AG04450 (cell line): ENCODE data around the gene PIMREG. TPM values are rescaled to one million over a fixed set of nuclear protein-coding genes. Genes with fewer than 3 reads are reported as not detected.
A peak's percentile ranks its signal among the peaks of the same experiment; 100 is the strongest.

Experiments used
- CTCF ChIA-PET: fragments of 300-600, 350-600 bp; formaldehyde crosslinking; extraction: SDS; loops from one replicate; lab custom pipeline; 2022; ENCODE audit warnings: antibody characterized with exemption, inconsistent platforms; lab: Charles Lee
- POLR2A ChIA-PET: fragments of 350-600 bp; formaldehyde crosslinking; extraction: SDS; loops from one replicate; lab custom pipeline; 2021; ENCODE audit warnings: antibody characterized with exemption, inconsistent platforms; lab: Yijun Ruan, JAX
- DNase-seq: peaks from one replicate; pipeline ENCODE4 v3.0.0-alpha.2; 2011; ENCODE audit warnings: low read depth, low spot score
- H3K27ac ChIP-seq: one replicate; pipeline ENCODE4 v1.5.1; 2012; ENCODE audit warnings: low read depth, low read length, control low read depth
- H3K27me3 ChIP-seq: one replicate; pipeline ENCODE4 v1.6.0; 2012; ENCODE audit warnings: low read length; ENCODE audit not compliant: control insufficient read depth, insufficient read depth
- H3K4me3 ChIP-seq: 2 replicates; pipeline ENCODE4 v1.5.1; 2011; ENCODE audit warnings: mild to moderate bottlenecking, low read depth, low read length, control low read depth
- H3K9me3 ChIP-seq: 2 replicates; pipeline ENCODE4 v1.5.1; 2012; ENCODE audit warnings: low read length; ENCODE audit not compliant: control insufficient read depth, insufficient read depth
- CTCF ChIP-seq: IDR thresholded peaks from 2 replicates; pipeline ENCODE4 v1.5.1; 2011; ENCODE audit warnings: low read depth, low read length, control low read depth, inconsistent platforms
- polyA plus RNA-seq: library from polyadenylated mRNA; depleted of rRNA; stranded (reverse); fragments of >200 nt; gene quantifications from 2 replicates; pipeline ENCODE4 v1.2.3, GENCODE V29; 2011

PIMREG gene
- polyA plus RNA-seq, 1 experiment = 7.0 TPM

DNA sequence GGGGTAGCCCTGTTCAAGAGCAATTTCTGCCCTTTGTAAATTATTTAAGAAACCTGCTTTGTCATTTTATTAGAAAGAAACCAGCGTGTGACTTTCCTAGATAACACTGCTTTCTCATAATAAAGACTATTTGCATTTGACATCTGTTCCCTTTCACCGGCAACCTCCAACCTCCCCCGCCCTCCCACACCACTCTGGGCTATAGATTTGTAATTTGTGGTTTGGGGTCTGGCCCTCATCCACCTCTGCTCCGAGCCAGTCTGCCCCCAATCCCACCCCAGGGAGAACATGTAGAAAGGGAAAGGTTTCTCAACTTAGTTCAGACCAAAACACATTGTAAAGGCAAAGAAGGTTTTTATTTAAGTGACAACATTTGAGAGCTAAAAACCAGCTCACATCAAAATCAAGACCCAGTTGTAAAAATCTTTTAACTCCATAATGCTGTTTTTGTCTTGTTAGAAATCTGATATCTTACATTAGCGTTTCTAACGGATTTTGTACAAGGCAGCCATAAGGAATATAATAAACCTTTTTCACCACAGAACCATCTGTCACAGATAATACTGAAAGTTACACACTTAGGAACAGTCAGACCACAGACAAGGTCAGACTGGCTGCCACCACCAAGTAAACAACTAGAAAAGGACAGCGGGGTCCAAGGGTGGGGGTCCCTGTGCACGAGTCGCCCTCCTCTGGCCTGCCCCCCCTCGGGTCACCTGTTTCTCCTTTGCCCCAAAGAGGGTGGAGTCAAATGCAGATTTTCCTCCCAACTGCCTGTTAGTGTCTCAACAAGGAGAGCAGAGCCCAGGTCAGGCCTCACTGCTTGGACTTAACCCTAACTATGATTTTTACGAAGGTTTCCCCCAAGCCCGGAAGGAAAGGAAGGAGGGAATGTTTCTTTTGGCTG is 6.9 kb downstream of the PIMREG start:
- CTCF ChIA-PET = interaction anchor here (0.7 kb wide), 1 partner anchor 15 kb away, joined by 3 read pairs; no protein-coding TSS in a partner anchor
- H3K4me3 ChIP-seq = no peak overlapping the region
- no peak for TF ChIP-seq CTCF
- no peak for DNase-seq
- POLR2A ChIA-PET = no interaction called here
- H3K27me3 ChIP-seq = no peaks in the 10 kb centered on the region
- H3K27ac ChIP-seq = no peak overlapping the region
- no peaks in the 10 kb centered on the region; the same call in 1 of the 2 replicates for H3K9me3 ChIP-seq

GRCh38 chr17:6452471-6453266 is 8.4 kb downstream of the PIMREG start:
- no peak overlapping the region for H3K4me3 ChIP-seq
- no peak overlapping the region for H3K27ac ChIP-seq
- POLR2A ChIA-PET = no interaction called here
- no peak for DNase-seq
- H3K9me3 ChIP-seq = no peaks in the 10 kb centered on the region; the same call in 1 of the 2 replicates
- CTCF ChIA-PET = no interaction called here
- no peaks in the 10 kb centered on the region for H3K27me3 ChIP-seq
- TF ChIP-seq CTCF = no peak

DNA sequence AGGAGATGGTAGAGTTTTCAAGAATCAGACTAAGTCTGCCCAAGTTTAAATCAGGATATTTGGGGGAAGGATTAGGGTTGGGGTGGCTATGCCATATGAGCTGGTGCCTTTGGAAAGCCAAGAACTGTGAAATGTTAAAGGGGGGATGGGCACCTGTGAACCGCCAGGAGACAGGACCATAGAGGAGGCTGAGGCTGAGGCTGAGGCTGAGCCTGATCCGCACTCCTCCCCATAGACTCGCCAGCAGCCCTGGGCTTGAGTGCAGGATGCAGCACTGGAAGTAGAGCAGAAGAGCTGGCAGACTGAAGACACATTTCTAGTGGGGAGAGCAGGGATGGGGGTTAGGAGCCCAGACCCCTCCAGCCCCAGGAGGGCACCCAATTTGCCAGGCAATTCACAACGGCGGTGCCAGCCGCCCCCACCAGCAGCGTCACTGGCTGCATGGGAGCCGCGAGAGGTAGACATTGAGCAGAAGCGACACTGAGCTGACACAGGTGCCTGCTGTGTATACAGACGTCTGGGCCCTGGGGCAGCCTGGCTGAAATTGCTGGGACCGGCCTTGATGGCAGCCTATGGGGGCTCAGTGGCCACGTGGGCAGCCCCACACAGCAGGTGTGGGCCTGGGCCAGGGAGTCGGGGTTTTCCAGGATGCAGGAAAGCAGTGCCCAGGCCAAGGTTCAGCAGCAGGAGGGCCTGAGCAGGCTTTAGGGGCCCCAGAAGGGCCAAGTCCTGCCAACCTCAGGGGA is 9.2 kb downstream of the PIMREG start:
- no peaks in the 10 kb centered on the region for H3K27me3 ChIP-seq
- no peak overlapping the region for H3K27ac ChIP-seq
- ChIA-PET CTCF (interaction anchor here (0.6 to 1.6 kb wide), 2 partner anchors 20 to 826 kb away, joined by 3 to 7 read pairs; no protein-coding TSS in a partner anchor), POLR2A (no interaction called here)
- no peak for DNase-seq
- no peak overlapping the region for H3K4me3 ChIP-seq
- H3K9me3 ChIP-seq = no peaks in the 10 kb centered on the region; the same call in 1 of the 2 replicates
- no peak for TF ChIP-seq CTCF

- Histone ChIP-seq H3K27ac (no peak overlapping the region), H3K4me3 (peak overlapping the region; percentile 27; the same call in 1 of the 2 replicates), H3K9me3 (no peaks in the 10 kb centered on the region; the same call in 1 of the 2 replicates), H3K27me3 (no peaks in the 10 kb centered on the region)
- DNase-seq = no peak
- ChIA-PET POLR2A (no interaction called here), CTCF (interaction anchor here (0.6 to 1.6 kb wide), 2 partner anchors 17 to 18 kb away, joined by 3 to 7 read pairs; no protein-coding TSS in a partner anchor)
- no peak for TF ChIP-seq CTCF
These were observed 10.5 kb downstream of the PIMREG start for GRCh38 chr17:6454495-6455320.
